SU-DHL-6 (cell line): ENCODE results near the gene SH3PXD2A.

ENCODE experiments used
- CTCF ChIP-seq: fragments of 200-600 bp; sonication (generic); IDR thresholded peaks from one replicate; pipeline ENCODE4 v1.5.1; 2017; ENCODE audit warnings: antibody characterized with exemption, mild to moderate bottlenecking, low read length, moderate library complexity; ENCODE audit not compliant: insufficient read depth, poor library complexity, severe bottlenecking
- EZH2phosphoT487 ChIP-seq: fragments of 200-600 bp; sonication (generic), shearing (Covaris generic); conservative IDR thresholded peaks from 2 replicates; pipeline ENCODE4 v1.6.1; 2018; ENCODE audit warnings: mild to moderate bottlenecking, antibody characterized with exemption, low read length, moderate library complexity, mixed read lengths

DNA sequence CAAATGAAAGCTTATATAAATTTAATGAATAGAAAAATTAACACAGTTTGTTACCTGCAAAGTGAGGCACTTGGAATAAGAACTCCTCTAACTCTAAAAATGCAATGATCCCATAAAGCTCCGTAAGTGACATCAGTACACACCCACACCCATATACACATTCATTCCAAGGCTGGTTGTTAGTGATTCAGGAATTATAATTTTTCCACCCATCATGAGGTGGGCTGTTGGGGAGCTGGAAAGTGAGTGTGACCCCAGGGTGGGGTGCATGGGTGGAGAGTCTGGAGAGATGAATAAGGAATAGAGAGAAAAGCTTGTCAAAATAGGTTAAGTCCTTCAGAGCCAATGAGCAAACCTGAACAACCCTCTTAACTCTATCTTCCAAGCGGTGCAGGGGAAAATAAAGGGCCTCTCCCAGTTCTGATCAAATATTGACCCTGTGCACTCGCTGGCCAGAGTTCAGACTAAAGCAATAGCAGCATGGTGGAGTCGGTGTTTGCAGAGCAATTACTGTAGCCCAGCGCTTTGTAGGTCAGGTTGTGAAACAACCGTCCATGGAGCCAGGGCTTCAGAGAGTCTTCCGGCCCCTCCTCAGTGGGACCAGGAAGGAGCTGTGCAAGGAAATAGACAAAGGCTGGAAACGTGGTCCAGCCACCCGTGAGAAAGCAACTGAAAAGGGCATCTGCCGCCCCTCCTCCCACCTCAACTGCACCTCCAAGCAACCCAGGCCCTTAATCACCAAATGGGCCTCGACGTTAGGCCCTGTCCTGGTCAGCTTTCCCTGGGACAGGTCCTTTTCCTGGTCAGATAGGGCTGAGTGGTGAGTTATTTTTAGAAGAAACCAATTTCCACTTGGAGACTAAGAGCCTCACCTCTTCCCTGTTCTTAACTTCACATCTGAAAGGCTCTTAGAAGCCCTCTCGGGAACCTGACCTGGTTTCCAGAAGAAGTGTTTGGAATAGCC lies 61.2 kb downstream of the SH3PXD2A start:
- no peak for TF ChIP-seq CTCF
- TF ChIP-seq EZH2phosphoT487 = no peak
